Activated naive CD8-positive, alpha-beta T cell treated with anti-CD3 and anti-CD28 coated beads, Interleukin-2, amount 50 U/mL, for 24 hours (primary cell): ENCODE data around the gene DTD1.

Source experiments
- ATAC-seq: fragments of 150-1000 bp; cut with Tn5 transposase; one replicate; pipeline ENCODE4 v1.10.0; 2021
- DNase-seq: peaks from one replicate; pipeline ENCODE4 v3.0.0; 2021
- H3K27ac Mint-ChIP-seq: one replicate; pipeline ENCODE4 v1.8.0; 2021; ENCODE audit warnings: mild to moderate bottlenecking, mixed read lengths
- H3K27me3 Mint-ChIP-seq: one replicate; pipeline ENCODE4 v1.8.0; 2021; ENCODE audit warnings: mixed read lengths
- H3K36me3 Mint-ChIP-seq: one replicate; pipeline ENCODE4 v1.8.0; 2021; ENCODE audit warnings: low read depth, mixed read lengths
- H3K4me1 Mint-ChIP-seq: one replicate; pipeline ENCODE4 v1.8.0; 2021; ENCODE audit warnings: mixed read lengths
- H3K4me3 Mint-ChIP-seq: one replicate; pipeline ENCODE4 v1.8.0; 2021; ENCODE audit warnings: mild to moderate bottlenecking, moderate library complexity, mixed read lengths
- H3K9me3 Mint-ChIP-seq: one replicate; pipeline ENCODE4 v1.8.0; 2021; ENCODE audit warnings: mixed read lengths

DTD1 gene

GRCh38 chr20:18811186-18811585, 223.3 kb downstream of the DTD1 start:
- DNase-seq (no peak), ATAC-seq (no peak)
- peaks cover 2% of the 10 kb centered on the region for H3K27me3 Mint-ChIP-seq
- no peak overlapping the region for H3K4me3 Mint-ChIP-seq
- H3K9me3 Mint-ChIP-seq: no peaks in the 10 kb centered on the region
- peaks cover 4% of the 10 kb centered on the region for H3K4me1 Mint-ChIP-seq
- H3K27ac Mint-ChIP-seq: no peak overlapping the region
- peaks cover 1% of the 10 kb centered on the region for H3K36me3 Mint-ChIP-seq

- peaks cover 2% of the 10 kb centered on the region for H3K27me3 Mint-ChIP-seq
Measured at GRCh38 chr20:18811904-18812303, 224.1 kb downstream of the DTD1 start.

GRCh38 chr20:18813483-18813882, 225.6 kb downstream of the DTD1 start, which contains the start of gene SCP2D1:
Gene SCP2D1 (plus strand): TSS chr20:18813783. CDS start chr20:18813816, 33 bp downstream.
- H3K4me1 Mint-ChIP-seq: no peaks in the 10 kb centered on the region
- peaks cover 2% of the 10 kb centered on the region for H3K27me3 Mint-ChIP-seq
- no peaks in the 10 kb centered on the region for H3K9me3 Mint-ChIP-seq
- H3K36me3 Mint-ChIP-seq: no peaks in the 10 kb centered on the region
- H3K27ac Mint-ChIP-seq: no peak within 1 kb of the TSS
- ATAC-seq: no peak
- H3K4me3 Mint-ChIP-seq: no peak within 1 kb of the TSS
- DNase-seq: no peak

More at GRCh38 chr20:18811904-18812303, 224.1 kb downstream of the DTD1 start:
- Mint-ChIP-seq H3K4me1 (no peaks in the 10 kb centered on the region), H3K27ac (no peak overlapping the region), H3K4me3 (no peak overlapping the region), H3K9me3 (no peaks in the 10 kb centered on the region), H3K36me3 (no peaks in the 10 kb centered on the region)
- DNase-seq: no peak
- no peak for ATAC-seq

- no peaks in the 10 kb centered on the region for H3K9me3 Mint-ChIP-seq
- ATAC-seq (no peak), DNase-seq (no peak)
- H3K27me3 Mint-ChIP-seq: peaks cover 2% of the 10 kb centered on the region
- H3K36me3 Mint-ChIP-seq: no peaks in the 10 kb centered on the region
- H3K27ac Mint-ChIP-seq: no peak overlapping the region
- H3K4me3 Mint-ChIP-seq: no peak overlapping the region
- no peaks in the 10 kb centered on the region for H3K4me1 Mint-ChIP-seq
Measured at GRCh38 chr20:18815194-18815942, 227.5 kb downstream of the DTD1 start.
